ENCODE measurements around the gene NKD2.
"Not testable (repeated sequence)": the region's sequence is repeated elsewhere in the genome, so short reads cannot be mapped to it uniquely, and the experiment has no call there.

The NKD2 gene

DNA sequence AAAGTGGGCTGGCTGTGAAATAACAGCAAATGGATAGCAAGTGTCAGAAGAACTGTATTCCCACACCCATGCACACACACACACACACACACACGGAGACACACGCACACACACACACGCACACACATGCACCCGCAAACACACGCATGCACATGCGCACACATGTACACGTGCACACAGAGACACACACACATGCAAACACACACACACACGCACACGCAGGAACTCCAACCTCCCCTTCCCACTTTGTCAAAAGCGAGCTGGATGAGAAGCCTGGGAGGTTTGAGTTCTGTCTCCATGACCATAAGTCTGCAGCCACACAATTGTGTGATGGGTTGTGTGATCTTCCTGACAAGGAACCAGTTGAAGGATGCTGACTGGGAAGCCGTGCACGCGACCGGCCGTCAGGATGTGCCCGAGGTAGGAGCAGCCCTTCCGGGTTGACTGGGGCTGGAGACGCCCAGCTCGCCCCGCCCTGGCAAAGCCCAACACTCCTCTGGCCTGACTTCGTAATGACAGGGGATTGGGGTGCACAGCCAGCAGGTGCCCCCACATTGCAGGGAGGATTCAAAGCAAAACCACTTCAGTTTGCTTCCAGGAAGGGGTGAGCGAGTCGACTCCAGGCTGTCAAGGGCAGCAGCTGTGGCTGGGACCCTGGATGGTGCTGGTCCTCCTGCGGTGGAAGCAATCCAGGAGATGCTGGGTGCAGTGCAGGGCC is 29.3 kb upstream of the NKD2 start:
- DNase-seq: no peak

DNA sequence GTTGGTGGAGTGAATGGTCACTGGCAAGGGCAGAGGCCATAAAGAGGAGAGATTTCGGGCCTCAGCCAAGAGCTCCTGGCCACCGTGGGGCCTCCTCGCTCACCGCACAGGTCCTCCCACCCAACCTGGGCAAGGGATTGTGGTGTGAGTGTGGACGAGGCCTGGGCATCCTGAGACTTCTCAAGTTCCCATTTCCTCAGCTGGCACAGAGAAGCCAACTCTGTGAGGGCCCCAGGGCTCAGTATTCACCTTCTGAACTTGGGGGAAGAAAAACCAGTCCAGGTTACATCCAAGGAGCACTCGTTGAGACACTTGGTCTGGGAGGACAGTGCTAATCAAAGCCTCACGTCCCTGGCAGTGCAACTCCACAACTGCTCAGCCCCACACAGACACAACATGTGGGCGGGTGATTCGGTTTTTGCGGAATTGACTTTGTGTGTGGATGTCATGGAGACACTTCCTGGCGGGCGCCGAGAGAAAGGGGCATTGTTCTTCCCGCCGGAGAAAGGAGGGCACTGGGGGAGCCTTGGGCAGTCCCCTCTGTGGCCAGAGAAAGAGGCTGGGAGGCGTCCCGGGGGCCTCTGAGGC is 28.5 kb upstream of the NKD2 start:
- no peak for DNase-seq

DNA sequence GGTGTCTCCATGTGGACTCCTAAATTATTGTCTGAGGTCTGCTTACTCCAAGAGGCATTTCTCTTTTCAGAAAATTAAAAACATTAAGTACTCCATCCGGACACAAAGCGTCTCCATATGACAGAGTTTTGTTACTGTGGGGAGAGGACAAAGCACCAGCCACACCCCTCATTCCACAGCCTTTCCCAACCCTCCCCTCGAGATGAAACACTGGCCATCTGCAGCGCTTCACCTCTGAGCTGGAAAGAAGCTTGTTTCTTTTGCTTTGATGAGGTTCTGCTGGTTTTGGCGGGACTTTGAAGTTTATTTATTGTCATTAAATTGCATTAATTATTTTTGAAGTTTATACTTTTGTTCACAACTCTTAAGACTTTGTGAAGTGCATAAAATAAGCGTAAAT is 27.6 kb upstream of the NKD2 start:
- DNase-seq: no peak

DNA sequence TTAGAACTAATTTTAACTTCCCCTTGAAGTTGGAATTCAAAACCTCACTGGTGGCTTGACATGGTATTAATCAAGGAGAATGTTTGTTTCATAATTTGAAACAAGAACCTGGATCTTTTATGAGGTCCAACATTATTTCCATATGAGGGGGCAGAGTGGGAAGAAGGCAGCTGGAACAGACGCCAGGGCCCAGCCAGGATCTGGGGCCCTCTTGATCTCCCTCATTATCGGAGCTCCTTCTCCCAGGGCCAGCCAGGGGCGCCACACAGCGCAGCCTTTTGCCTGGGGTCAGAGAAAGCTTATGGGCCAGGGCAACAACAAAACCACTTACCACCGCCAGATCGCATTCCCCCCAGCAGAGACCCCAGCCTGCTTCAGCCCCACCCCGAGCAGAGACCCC is 27.1 kb upstream of the NKD2 start:
- no peak for DNase-seq

DNA sequence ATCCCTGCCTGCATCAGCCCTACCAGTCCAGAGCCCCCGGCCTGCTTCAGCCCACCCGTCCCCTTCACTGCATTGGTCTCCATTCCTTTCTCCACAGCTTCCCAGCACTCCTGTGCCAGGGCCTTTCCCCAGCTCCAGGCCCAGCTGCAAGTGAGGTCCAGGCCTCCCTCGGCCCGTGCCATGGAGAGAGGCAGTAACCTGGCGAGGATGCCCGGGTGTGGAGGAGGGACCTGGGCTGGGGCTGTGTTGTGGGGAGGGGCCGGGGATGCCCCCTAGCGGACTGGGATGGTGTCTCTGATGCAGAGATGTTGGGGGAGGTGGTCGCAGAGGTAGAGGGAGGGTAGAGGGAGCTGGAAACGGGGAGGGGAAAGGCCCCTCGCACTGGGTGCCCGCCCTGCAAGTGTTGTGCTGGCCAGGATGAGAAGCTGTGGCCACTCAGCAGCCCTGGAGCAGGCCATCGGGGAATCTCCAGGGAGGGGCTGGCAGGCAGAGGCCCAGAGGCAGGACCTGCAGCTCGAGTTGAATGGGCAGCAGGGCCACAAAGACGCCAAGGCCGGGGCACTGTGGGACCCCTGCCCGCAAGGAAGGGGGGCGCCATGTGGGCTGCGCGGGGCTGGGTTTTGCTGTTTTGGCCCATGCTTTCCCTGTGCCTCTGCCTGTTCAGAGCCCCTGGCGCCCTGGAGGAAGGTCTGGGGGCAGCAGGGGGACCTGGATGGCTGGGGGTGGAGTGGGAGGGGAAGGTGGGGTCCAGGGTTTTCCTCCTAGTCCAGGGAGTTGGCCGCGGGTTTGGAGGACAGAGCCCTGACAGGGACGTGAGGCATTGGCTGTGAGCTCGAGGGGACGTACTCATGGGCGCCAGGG is 26.0 kb upstream of the NKD2 start:
- DNase-seq: peak in 1 of 2 experiments; percentile 26

DNA sequence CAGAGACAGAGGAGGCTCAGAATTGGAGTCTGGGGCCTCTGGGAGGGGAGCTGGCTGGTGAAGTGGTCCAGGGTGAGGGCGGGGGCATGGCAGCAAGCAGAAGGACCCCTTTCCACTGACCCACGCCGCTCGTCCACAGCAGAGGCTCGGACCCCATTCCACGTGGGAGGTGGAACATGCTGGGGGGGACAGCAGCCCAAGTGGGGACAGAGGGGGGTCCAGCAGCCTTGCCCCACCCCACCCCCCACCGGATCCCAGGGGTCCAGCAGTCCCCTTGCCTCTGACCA is 25.4 kb upstream of the NKD2 start:
- no peak for DNase-seq

DNA sequence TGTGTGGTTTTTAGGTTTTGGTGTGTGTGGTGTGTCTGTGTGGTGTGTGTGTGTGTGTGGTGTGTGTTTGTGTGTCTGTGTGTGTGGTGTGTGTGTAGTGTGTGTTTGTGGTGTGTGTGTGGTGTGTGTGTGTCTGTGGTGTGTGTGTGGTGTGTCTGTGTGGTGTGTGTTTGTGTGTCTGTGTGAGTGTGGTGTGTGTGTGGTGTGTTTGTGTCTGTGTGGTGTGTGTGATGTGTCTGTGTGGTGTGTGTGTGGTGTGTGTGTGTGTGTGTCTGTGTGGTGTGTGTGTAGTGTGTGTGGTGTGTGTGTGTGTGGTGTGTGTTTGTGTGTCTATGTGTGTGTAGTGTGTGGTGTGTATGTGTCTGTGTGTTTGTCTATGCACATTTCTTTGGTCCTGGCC is 25.0 kb upstream of the NKD2 start:
- DNase-seq: no peak

DNA sequence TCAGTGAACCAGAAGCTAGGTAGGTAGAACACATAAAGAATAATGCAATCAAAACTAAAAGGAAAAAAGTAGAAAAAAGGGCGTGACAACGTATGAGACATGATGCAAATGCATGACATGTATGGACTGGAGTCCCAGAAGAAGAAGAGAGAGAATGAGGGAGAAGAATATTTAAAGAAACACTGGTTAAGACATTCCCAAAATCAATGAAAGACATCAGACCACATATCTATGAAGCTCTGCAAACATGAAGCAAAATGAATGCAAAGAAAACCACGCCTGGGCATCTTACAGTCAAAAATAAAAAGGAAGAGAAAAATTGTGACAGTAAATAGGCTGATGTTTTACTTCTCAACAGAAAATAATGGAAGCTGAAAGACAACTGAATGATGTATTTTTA is 23.8 kb upstream of the NKD2 start:
- DNase-seq: no peak

DNA sequence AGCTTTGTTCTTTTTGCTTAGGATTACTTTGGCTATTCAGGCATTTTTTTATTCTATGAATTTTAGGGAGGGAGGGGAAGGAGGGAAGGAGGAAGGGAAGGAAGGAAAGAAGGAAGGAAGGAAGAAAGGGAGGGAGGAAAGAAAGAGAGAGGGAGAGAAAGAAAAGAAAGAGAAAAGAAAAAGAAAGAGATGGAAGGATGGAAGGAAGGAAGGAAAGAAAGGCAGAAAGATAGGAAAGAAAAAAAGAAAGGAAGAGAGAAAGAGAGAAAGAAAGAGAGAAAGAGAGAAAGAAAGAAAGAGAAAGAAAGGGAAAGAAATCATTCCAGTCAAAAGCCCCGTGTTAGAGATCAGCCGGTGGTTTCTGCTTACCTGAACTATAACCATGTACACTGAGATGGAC is 20.8 kb upstream of the NKD2 start:
- no peak for DNase-seq

DNA sequence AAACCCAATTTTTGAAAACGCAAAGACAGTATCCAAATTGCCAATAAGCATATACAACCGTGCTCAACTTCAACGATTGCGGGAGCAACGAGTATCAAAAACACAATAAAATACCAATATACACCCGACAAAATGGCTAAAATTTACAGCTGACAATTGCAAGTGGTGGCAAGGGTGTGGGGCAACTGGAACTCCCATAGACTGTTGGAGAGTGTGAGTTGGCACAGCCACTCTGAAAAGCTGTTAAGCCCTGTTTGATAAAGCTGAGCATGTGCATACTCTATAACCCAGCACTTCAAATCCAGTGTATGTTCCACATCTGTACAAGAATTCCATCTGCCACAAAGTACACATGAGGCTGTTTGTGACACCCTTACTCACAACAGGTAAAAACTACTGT is 20.3 kb upstream of the NKD2 start:
- no peak for DNase-seq

DNA sequence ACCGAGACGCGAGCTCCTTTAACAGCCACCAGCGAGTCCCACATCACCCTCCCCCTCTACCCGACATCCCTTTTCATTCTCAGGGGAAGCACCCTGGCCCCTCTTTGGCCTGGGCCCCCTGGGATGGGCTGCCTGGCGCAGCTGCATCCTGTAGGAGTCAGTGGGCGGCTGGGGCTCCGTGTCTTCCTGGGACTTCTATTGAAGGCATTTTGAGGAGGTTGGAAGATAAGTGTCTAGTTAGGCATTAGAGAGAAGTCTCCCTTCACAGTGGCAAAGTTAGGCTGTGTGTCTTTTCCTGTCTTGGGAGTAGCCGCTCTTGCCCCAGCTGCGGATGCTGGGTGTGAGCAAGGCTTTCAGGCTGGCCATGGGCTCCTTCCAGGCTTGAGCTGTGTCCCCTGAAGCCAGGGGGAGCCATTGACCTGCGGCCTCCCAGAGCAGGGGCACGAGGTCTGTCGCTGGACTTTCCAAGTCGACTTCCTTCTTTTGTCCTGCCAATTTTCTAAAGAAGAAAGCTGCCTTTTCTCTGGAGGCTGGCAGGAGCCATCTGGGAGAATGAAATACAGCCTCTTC is 18.6 kb upstream of the NKD2 start:
- peak; percentile 34 to 38 for DNase-seq

DNA sequence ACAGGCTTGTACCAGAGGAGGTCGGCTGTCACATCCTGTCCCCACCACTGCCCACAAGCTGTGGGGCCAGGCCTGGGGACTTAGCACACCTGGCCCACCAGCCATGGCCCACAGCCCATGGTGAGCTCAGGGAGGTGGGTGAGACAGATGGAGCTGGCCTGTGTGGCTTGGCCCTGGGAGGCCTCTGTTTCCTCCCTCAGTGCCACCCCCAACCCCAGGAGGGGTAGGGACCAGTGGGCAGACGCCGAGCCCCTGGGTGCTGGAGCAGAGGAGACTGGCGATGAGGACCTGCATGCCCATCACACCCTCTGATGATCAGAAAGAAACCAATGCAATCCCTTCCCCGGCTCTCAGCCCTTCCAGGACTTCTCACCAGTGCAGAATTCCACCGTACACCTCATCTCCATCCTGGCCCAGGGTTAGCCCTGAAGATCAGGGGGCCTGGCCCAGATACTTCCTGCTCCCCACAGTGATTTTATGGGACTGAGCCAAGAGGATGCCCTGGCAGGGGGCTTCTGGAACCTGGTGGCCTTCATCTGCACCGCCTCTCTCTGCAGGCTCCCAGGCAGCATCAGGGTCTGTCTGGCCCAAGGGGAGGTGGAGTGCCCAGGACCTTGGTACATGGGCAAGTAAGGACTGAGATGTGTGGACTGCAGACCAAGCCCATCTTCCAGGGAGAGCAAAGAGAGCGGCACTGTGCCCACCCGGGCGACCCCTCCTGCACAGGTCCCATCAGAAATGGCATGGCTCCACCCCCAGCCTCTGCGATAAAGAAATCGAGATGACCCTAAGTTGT is 16.9 kb upstream of the NKD2 start:
- DNase-seq: no peak

DNA sequence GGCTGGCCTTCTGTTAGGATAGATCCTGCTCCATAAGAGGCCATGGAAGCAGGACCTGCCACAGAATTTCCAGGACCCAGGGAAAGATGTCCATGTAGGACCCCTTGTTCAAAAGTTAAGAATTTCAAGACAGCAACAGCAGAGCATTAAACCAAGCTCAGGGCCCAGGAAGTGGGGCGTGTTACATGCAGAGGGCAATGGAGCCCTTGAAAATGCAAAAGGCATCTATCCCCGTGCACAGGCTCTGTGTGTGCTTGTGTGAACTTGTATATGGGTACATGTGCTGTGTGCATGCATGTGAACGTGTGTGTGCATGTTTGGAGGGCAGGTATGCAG is 14.4 kb upstream of the NKD2 start:
- DNase-seq: no peak

DNA sequence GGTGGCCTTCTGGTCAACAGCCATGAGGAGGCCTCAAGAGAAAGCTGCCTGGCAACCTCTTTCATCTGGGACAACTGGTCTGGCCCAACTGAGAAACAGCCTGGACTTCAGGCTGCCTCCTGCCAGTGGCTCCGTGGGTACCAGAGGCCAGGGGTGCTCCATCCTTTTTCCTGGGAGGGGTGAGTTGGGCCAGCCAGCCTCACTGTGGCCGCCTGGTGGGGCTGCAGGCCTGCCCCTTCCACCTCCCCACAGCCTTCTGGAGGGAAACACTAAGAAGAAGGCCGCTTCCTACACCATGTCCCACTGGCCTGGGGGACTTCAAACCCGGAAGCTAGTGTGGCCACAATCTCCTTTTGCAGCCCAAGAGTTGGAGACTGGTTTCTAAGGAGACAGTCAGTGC is 13.8 kb upstream of the NKD2 start:
- DNase-seq: no peak

DNA sequence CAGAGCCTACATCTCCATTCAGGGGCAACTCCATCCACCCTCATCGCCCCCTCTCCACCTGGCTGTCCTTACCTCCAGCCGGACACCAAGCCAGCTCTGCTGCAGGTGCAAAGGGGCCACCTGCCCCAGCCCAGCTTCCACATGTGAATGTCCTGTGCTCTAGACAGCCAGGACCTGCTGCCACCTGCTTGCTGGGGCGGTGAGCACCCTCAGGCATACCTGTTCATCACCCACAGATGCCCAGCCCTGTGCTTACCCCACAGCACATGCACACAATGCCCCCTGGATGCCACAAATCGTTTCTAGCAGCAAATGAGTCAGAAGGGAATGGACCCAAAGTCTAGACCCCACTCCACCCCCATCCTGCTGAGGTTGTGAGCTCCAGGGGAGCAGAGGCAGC is 13.3 kb upstream of the NKD2 start:
- DNase-seq: no peak

DNA sequence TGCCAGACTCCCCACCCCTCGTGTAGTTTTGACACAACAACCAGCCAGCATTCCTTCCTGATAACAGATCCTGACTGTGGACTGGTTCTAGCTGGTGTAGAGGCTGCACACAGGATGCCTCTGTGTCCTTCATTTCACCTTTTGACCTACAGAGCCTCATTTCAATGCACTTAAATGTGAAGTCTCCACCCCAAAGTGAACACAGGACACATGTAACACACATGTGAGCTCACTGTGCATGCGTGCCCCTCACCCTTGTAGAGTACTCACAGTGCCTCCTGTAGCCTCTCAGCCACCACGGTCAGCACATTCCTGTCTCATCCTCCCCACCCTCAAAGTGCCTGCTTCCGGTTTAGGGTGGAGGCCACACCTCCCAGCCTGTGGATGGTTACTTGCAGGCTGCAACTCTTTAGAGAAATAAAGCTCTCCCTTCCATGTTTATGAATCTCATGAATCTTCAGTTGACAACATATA is 11.6 kb upstream of the NKD2 start:
- peak; percentile 25 to 38 for DNase-seq

DNA sequence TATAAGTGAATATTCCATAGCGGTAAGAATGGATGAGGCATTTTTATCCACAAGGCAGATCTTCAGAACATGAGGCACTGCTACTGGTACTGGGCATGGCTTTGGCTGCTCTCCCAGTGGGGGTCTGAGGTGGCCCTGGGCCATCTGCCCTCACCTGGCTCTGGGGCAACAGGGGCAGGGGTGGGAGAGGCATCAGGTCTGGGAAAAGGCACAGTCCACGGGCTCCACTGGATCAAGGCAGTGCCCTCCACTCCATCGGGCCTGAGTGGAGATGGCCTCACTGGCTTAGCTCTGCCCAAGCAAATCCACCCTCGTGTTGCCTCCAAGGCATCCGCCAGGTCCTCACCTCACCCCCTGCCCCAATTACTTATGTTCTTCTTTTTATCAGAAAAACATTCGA is 10.9 kb upstream of the NKD2 start:
- DNase-seq: no peak

DNA sequence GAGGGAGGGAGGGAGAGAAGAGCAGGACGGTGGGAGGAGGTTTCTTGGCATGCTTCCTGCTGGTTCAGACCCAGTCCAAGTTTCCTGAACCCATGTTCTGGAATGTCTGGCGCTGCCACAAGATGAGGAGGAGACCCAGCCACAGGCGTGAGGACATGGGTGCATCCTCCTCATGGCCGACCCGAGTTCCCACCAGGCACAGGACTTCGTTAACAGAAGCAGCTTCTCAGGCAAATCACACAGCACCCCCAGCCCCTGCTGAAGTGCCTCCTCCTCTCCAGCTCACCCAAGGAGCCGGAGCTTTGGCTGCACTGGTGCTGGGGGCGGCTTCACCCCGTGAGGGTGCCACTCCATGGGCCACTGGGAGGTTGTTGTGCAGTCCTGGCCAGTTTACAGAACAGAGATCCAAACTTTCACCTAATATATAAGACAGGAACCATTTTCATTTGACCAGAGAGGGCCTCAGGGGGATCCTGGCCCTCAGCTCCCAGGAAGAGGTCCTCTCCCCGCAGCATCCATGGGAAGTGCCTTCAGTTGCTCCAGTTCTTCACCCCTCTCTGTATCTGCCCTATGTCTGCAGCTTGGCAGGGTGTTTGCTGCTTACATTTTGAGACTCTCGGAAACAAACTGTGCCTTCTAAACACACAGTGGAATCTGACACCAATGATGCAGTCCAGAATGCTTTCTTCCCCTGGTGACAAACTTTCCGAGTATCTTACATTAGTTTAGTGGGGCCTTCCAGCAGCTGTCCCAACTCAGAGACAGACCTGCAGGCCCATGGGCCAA is 10.2 kb upstream of the NKD2 start:
- no peak for DNase-seq

DNA sequence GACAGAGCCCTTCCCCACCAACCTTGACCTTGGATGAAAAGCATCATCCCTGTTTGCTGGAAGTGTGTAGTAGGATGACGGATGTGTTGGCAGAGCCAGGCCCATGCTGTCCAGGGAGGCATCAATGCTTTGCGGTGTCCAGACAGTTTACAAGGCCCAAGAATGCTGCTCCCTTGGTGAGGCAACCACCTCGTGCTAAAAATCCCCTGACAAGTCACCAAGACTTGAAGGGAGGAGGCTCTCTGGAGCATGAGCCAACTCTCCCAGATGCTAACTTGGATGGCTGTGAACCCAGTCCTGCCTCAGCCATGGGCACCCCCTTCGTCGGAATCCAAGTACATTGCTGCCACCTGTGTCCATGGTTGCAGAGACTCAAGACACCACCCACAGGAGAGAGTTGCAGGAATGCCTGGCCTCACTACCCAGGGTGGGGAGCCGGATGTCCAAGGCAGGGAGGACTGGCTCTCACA is 9.5 kb upstream of the NKD2 start:
- DNase-seq: no peak

DNA sequence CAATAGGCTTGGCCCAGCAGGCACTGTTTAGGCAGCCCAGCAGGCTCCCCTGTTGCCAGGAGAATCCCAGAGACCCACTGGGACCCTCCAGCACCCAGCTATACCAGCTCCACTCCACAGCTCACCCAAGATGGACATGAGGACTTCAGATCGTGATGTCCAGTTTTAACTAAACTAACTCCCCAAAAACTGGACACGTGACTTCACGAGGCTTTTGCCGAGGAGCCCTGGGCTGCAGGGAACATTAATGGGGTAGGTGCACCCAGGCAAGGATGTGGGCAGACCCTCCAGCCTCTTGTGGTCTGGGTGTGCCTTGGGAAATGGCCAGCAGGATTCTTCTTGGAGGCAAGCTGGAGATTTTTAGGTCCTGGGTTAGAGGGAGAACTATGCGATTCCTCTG is 8.9 kb upstream of the NKD2 start:
- DNase-seq: no peak

DNA sequence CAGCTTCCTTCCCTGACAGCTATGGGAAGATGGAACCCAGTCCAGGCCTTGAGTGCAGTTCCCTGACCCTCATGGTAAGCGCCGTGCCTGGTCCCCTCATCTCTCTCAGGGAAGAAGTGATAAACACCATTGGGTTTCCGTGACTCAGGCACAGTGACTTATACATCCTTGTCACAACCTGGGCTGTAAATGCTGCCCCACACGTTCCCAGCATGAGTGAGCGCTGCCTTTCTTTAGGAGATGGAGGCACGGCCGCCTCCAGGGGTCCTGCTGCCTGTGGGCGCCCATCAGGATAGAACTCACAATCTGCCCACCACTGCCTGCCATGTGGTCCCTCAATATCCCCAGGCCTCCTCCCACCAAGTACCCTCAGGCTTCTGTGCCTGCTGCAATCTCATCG is 8.3 kb upstream of the NKD2 start:
- DNase-seq: no peak

DNA sequence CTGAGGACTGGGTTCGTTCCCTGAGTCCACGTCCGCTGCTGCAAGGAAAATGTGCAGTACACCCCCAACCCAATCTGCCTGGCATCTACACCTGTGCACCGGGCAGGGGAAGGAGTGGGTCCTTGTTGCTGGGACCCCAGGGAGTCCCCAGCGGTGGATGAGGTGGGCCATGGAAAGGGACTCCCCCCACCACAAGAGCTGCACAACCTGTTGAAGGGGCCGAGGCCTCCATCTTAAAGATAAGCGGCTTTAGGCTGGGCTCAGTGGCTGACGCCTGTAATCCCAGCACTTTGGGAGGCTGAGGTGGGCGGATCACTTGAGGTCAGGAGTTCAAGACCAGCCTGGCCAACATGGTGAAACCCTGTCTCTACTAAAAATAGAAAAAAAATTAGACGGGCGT is 7.8 kb upstream of the NKD2 start:
- not testable (repeated sequence) for DNase-seq
